HepG2 (cell line): ENCODE measurements around the gene RPH3AL. TPM values are rescaled to one million over a fixed set of nuclear protein-coding genes. Genes with fewer than 3 reads are reported as not detected.

Experiments used
- ATAC-seq: fragments of 200-7000 bp; cut with Tn5 transposase; 3 replicates; pipeline ENCODE4 v1.9.1; 2020; ENCODE audit warnings: mild to moderate bottlenecking, moderate library complexity
- BruUV-seq: library from RNA; stranded (reverse); fragments of 400-500 nt; replicated peaks from 2 replicates; lab custom pipeline; 2021; lab: Mats Ljungman, UMichigan
- CTCF ChIA-PET: fragments of 300-600 bp; formaldehyde crosslinking; extraction: SDS; loops from one replicate; lab custom pipeline; 2021; ENCODE audit warnings: low total read pairs, inconsistent platforms, low intra/inter-chr PET ratio; lab: Yijun Ruan, JAX
- POLR2A ChIA-PET: fragments of 350-600 bp; sonication (Branson Sonifier 250); formaldehyde crosslinking; loops from one replicate; lab custom pipeline; 2020; ENCODE audit warnings: antibody characterized with exemption, inconsistent platforms; lab: Yijun Ruan, JAX
- DNase-seq: peaks from one replicate; pipeline ENCODE4 v3.0.0-alpha.2; 2015; ENCODE audit warnings: low spot score
- FAIRE-seq: peaks from 3 replicates; lab custom pipeline; 2011; peaks lifted over from hg19 to GRCh38; lab: Jason Lieb, UNC
- H2AFZ ChIP-seq: one replicate; pipeline ENCODE4 v1.6.1; 2011; ENCODE audit warnings: low read length, inconsistent platforms
- H3K27ac ChIP-seq: fragments of 300-600 bp; 3 replicates; pipeline ENCODE4 v1.8.0; 2011; ENCODE audit warnings: mixed run types, mild to moderate bottlenecking, mixed read lengths, low read length, inconsistent platforms; ENCODE audit not compliant: insufficient read depth; ENCODE audit errors: extremely low read length
- H3K27me3 ChIP-seq, 2 experiments: fragments of 200-600 bp in 1 of 2; 2 replicates in 1 of 2; 3 replicates in 1 of 2; pipeline versions ENCODE4 v1.6.0 to v1.8.0; 2011; ENCODE audit warnings: low read length in 2 of 2, mild to moderate bottlenecking in 2 of 2, moderate library complexity in 2 of 2, inconsistent platforms in 1 of 2; ENCODE audit not compliant: insufficient read depth in 2 of 2, control insufficient read depth in 1 of 2
- H3K36me3 ChIP-seq, 2 experiments: fragments of 200-600 bp in 1 of 2; replicated peaks in 1 of 2; 2 replicates in 1 of 2; 3 replicates in 1 of 2; pipeline versions ENCODE4 v1.5.1 to v1.8.0; 2011; ENCODE audit warnings: low read length in 2 of 2, inconsistent platforms in 1 of 2; ENCODE audit not compliant: insufficient read depth in 2 of 2, control insufficient read depth in 1 of 2
- H3K4me1 ChIP-seq: 2 replicates; pipeline ENCODE4 v1.5.1; 2012; ENCODE audit warnings: low read length, inconsistent platforms; ENCODE audit not compliant: insufficient read depth
- H3K4me2 ChIP-seq: 2 replicates; pipeline ENCODE4 v1.6.0; 2011; ENCODE audit warnings: low read depth, low read length, inconsistent platforms
- H3K4me3 ChIP-seq, 3 experiments: fragments of 200-600 bp in 1 of 3; sonication (generic), shearing (Covaris generic) in 1 of 3; replicated peaks in 1 of 3; 2 replicates each; pipeline ENCODE4 v1.5.1; 2011 to 2016; ENCODE audit warnings: low read length in 3 of 3, inconsistent platforms in 2 of 3, low read depth in 2 of 3, mild to moderate bottlenecking in 2 of 3, control low read depth in 1 of 3, mixed read lengths in 1 of 3; ENCODE audit not compliant: insufficient read depth in 1 of 3
- H3K79me2 ChIP-seq: one replicate; pipeline ENCODE4 v1.6.1; 2011; ENCODE audit warnings: low read length, inconsistent platforms; ENCODE audit not compliant: insufficient read depth
- H3K9ac ChIP-seq: 2 replicates; pipeline ENCODE4 v1.6.0; 2011; ENCODE audit warnings: mild to moderate bottlenecking, low read depth, low read length, inconsistent platforms; ENCODE audit not compliant: insufficient read depth
- H3K9me3 ChIP-seq: 2 replicates; pipeline ENCODE4 v1.5.1; 2012; ENCODE audit warnings: mild to moderate bottlenecking, low read length
- H4K20me1 ChIP-seq: 2 replicates; pipeline ENCODE4 v1.6.0; 2011; ENCODE audit warnings: inconsistent platforms, mild to moderate bottlenecking, low read length, moderate library complexity; ENCODE audit not compliant: insufficient read depth
- SMC3 ChIP-seq: IDR thresholded peaks from 2 replicates; pipeline ENCODE4 v1.6.1; 2011; ENCODE audit warnings: low read length, improper control_type of control experiment
- ZFP37 ChIP-seq: sonication (generic); formaldehyde crosslinking; IDR thresholded peaks from 2 replicates; pipeline ENCODE4 v1.4.0; 2020; ENCODE audit warnings: missing genetic modification reagents, borderline replicate concordance
- ZNF781 ChIP-seq: sonication (generic); formaldehyde crosslinking; IDR thresholded peaks from 2 replicates; pipeline ENCODE4 v1.5.1; 2020; ENCODE audit warnings: borderline replicate concordance, mild to moderate bottlenecking, missing genetic modification reagents; ENCODE audit errors: not compliant biosample characterization
- WGBS: methylation state at CpG from one replicate; pipeline ENCODE4 v1.1.6; 2017; ENCODE audit warnings: low lambda C conversion rate; 5-methylcytosine and 5-hydroxymethylcytosine counted together
- in situ Hi-C: cut with HindIII; loops from 2 replicates; pipeline ENCODE4 v1.10.0; 2017; ENCODE audit warnings: low pct_unique_long_range_greater_than_20kb; ENCODE audit not compliant: extremely low pct_ligation_motif_present
- intact Hi-C: fragments of 100-400 bp; cut with micrococcal nuclease; formaldehyde crosslinking; loops from one replicate; pipeline ENCODE4 v1.10.0; 2022; ENCODE audit not compliant: unreplicated experiment
- polyA plus RNA-seq, 8 experiments: library from polyadenylated mRNA; depleted of rRNA in 3 of 8; stranded (reverse) in 7 of 8; unstranded in 1 of 8; fragments of >200 nt; fragmentation: Illumina TruSeq in 4 of 8; extraction: Trizol in 4 of 8; gene quantifications; 2 replicates each; pipeline versions ENCODE4 v1.2.1 to v1.2.3, GENCODE V29; 2011 to 2016; ENCODE audit warnings: low read depth in 4 of 8, missing spikeins in 1 of 8, mixed read lengths in 1 of 8; ENCODE audit not compliant: insufficient read depth in 1 of 8
- total RNA-seq, 5 experiments: library from RNA; depleted of rRNA; stranded (reverse); fragments of >200 nt; fragmentation: Illumina TruSeq; extraction: Trizol; gene quantifications; 2 replicates each; pipeline ENCODE4 v1.2.3, GENCODE V29; 2016; ENCODE audit warnings: low read depth in 1 of 5
- TF ChIP-seq, protein P1 (sequence below): sonication (generic); formaldehyde crosslinking; IDR thresholded peaks from 2 replicates; pipeline ENCODE4 v1.4.0; 2020; ENCODE audit warnings: mild to moderate bottlenecking, missing genetic modification reagents
- TF ChIP-seq, protein P2 (sequence below): sonication (generic); formaldehyde crosslinking; IDR thresholded peaks from 2 replicates; pipeline ENCODE4 v1.4.0; 2020; ENCODE audit warnings: missing genetic modification reagents
- TF ChIP-seq, protein P3 (sequence below): sonication (generic); formaldehyde crosslinking; IDR thresholded peaks from 2 replicates; pipeline ENCODE4 v1.5.0; 2020; ENCODE audit warnings: missing genetic modification reagents, mild to moderate bottlenecking, borderline replicate concordance
- TF ChIP-seq, protein P4 (sequence below): sonication (generic); formaldehyde crosslinking; IDR thresholded peaks from 2 replicates; pipeline ENCODE4 v1.8.0; 2022; ENCODE audit warnings: missing genetic modification reagents, low read depth, mild to moderate bottlenecking, borderline replicate concordance

RPH3AL gene
- total and polyA plus RNA-seq, 2 of the 13 experiments (the other 11 are each of a cell fraction or from before 2014, with no cell fraction given) = 7.8 to 16.4 TPM

DNA sequence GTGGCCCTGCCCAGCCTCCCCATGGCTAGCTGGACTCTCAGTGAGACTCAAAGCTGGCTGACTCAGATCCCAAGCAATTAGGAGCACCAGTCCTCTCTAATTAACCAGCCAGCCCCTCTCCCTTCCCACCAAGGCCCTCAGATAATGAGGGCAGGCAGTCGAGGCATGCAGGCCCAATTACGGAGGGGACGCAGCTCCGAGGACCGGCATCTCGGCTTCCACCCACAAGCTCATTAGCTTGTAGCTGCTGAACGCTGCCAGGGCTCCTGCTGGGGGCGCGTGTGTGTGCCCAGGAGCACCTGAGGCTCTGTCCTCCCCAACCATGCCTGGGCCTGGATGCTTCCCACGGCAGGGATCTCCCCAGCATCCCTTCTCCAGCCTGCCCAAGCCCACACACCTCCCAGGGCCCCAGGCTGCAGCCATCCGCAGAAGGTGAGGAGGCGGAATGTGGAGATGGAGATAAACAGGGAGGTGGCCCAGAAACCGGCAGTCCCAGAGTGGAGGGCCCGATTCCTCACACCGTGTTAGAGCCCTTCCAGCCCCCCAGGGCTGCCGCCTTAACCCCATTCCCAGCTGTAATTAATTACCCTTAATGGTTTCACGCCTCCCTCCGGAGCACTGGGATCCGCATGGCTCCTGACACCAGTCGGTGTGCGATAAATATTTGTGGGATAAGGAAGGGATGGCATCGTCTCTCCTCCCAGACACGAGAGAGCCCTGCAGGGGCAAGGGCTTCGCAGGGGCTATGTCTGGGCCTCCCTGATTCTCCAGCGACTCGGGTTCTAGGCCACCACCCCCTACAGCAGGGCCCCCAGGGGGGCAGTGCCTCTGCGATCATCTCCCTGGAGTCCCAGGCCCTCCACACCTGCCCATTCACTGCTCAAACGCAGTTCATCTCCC is 42.2 kb downstream of the RPH3AL start:
- Histone ChIP-seq H3K79me2 (no peaks in the 10 kb centered on the region), H3K27ac (no peak overlapping the region), H3K4me3 (no peak overlapping the region), H3K9me3 (peaks cover 10% of the 10 kb centered on the region), H3K9ac (no peak overlapping the region), H3K27me3 (no peaks in the 10 kb centered on the region), H4K20me1 (peaks cover 4% of the 10 kb centered on the region), H3K36me3 (peaks cover 2 to 5% of the 10 kb centered on the region in 2 experiments; a peak in 2 of 5 replicates), H2AFZ (no peak overlapping the region), H3K4me2 (no peak overlapping the region), H3K4me1 (no peaks in the 10 kb centered on the region)
- intact Hi-C loops = no loop called here
- ChIA-PET CTCF (interaction anchor here (0.7 to 3.3 kb wide), 6 partner anchors 76 to 686 kb away, joined by 3 to 69 read pairs (median 10); partner anchors contain the start of gene TIMM22), POLR2A (no interaction called here)
- no TSS peak for BruUV-seq
- FAIRE-seq (no peak), DNase-seq (no peak), ATAC-seq (no peak)
- in situ Hi-C loops = no loop called here
- TF ChIP-seq, protein P1, sequence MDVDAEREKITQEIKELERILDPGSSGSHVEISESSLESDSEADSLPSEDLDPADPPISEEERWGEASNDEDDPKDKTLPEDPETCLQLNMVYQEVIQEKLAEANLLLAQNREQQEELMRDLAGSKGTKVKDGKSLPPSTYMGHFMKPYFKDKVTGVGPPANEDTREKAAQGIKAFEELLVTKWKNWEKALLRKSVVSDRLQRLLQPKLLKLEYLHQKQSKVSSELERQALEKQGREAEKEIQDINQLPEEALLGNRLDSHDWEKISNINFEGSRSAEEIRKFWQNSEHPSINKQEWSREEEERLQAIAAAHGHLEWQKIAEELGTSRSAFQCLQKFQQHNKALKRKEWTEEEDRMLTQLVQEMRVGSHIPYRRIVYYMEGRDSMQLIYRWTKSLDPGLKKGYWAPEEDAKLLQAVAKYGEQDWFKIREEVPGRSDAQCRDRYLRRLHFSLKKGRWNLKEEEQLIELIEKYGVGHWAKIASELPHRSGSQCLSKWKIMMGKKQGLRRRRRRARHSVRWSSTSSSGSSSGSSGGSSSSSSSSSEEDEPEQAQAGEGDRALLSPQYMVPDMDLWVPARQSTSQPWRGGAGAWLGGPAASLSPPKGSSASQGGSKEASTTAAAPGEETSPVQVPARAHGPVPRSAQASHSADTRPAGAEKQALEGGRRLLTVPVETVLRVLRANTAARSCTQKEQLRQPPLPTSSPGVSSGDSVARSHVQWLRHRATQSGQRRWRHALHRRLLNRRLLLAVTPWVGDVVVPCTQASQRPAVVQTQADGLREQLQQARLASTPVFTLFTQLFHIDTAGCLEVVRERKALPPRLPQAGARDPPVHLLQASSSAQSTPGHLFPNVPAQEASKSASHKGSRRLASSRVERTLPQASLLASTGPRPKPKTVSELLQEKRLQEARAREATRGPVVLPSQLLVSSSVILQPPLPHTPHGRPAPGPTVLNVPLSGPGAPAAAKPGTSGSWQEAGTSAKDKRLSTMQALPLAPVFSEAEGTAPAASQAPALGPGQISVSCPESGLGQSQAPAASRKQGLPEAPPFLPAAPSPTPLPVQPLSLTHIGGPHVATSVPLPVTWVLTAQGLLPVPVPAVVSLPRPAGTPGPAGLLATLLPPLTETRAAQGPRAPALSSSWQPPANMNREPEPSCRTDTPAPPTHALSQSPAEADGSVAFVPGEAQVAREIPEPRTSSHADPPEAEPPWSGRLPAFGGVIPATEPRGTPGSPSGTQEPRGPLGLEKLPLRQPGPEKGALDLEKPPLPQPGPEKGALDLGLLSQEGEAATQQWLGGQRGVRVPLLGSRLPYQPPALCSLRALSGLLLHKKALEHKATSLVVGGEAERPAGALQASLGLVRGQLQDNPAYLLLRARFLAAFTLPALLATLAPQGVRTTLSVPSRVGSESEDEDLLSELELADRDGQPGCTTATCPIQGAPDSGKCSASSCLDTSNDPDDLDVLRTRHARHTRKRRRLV = no peak
- no peak for TF ChIP-seq SMC3
- TF ChIP-seq, protein P2, sequence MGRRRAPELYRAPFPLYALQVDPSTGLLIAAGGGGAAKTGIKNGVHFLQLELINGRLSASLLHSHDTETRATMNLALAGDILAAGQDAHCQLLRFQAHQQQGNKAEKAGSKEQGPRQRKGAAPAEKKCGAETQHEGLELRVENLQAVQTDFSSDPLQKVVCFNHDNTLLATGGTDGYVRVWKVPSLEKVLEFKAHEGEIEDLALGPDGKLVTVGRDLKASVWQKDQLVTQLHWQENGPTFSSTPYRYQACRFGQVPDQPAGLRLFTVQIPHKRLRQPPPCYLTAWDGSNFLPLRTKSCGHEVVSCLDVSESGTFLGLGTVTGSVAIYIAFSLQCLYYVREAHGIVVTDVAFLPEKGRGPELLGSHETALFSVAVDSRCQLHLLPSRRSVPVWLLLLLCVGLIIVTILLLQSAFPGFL = no peak
- TF ChIP-seq, protein P3, sequence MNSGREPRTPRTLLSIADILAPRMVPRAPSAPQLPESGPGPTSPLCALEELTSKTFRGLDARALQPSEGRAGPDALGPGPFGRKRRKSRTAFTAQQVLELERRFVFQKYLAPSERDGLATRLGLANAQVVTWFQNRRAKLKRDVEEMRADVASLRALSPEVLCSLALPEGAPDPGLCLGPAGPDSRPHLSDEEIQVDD (CRISPR knock-in tag) = no peak
- TF ChIP-seq, protein P4, sequence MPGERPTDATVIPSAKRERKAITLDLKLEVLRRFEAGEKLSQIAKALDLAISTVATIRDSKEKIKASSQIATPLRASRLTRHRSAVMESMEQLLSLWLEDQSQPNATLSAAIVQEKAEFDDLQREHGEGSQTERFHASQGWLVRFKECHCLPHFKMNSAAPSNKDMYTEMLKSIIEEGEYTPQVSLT (CRISPR knock-in tag) = no peak
- TF ChIP-seq ZNF781 (CRISPR knock-in tag) = no peak
- TF ChIP-seq ZFP37 (CRISPR knock-in tag) = no peak
- 95% methylated on average over 17 of the region's 28 CpGs for WGBS
